DND-41 (cell line): ENCODE results near the gene PRKAR2B.

Experiments
- ATAC-seq: fragments of 200-7000 bp; cut with Tn5 transposase; 3 replicates; pipeline ENCODE4 v1.9.1; 2021; ENCODE audit warnings: low read depth; ENCODE audit not compliant: insufficient read depth
- DNase-seq: peaks from one replicate; pipeline ENCODE4 v3.0.0-alpha.2; 2020
- H2AFZ ChIP-seq: 2 replicates; pipeline ENCODE4 v1.6.0; 2012; ENCODE audit warnings: low read depth, low read length
- H3K27ac ChIP-seq: 2 replicates; pipeline ENCODE4 v1.5.1; 2012; ENCODE audit warnings: low read length, inconsistent platforms
- H3K27me3 ChIP-seq: fragments of 200-600 bp; sonication (generic); 2 replicates; pipeline ENCODE4 v1.6.0; 2012; ENCODE audit warnings: low read length, mild to moderate bottlenecking, inconsistent platforms; ENCODE audit not compliant: insufficient read depth, poor library complexity
- H3K36me3 ChIP-seq: 2 replicates; pipeline ENCODE4 v1.5.1; 2012; ENCODE audit warnings: low read length, inconsistent platforms; ENCODE audit not compliant: insufficient read depth
- H3K4me1 ChIP-seq: 2 replicates; pipeline ENCODE4 v1.5.1; 2012; ENCODE audit warnings: mild to moderate bottlenecking, low read length; ENCODE audit not compliant: insufficient read depth
- H3K4me2 ChIP-seq: 2 replicates; pipeline ENCODE4 v1.6.0; 2012; ENCODE audit warnings: mild to moderate bottlenecking, moderate library complexity, low read length, inconsistent platforms; ENCODE audit not compliant: insufficient read depth
- H3K4me3 ChIP-seq, 2 experiments: fragments of 200-600 bp in 1 of 2; shearing (Covaris generic) in 1 of 2; 2 replicates each; pipeline ENCODE4 v1.5.1; 2012 to 2016; ENCODE audit warnings: inconsistent platforms in 2 of 2, low read length in 2 of 2, mild to moderate bottlenecking in 2 of 2, low read depth in 1 of 2, moderate library complexity in 1 of 2
- H3K79me2 ChIP-seq: 2 replicates; pipeline ENCODE4 v1.6.0; 2012; ENCODE audit warnings: low read length, inconsistent platforms; ENCODE audit not compliant: insufficient read depth
- H3K9ac ChIP-seq: 2 replicates; pipeline ENCODE4 v1.6.0; 2012; ENCODE audit warnings: low read depth, mild to moderate bottlenecking, inconsistent platforms, low read length, moderate library complexity
- H3K9me3 ChIP-seq: 2 replicates; pipeline ENCODE4 v1.5.1; 2012; ENCODE audit warnings: low read length, moderate library complexity, mild to moderate bottlenecking, inconsistent platforms; ENCODE audit not compliant: insufficient read depth, severe bottlenecking
- H4K20me1 ChIP-seq: 2 replicates; pipeline ENCODE4 v1.6.0; 2012; ENCODE audit warnings: low read length; ENCODE audit not compliant: insufficient read depth
- EZH2 ChIP-seq: IDR thresholded peaks from 3 replicates; pipeline ENCODE4 v1.6.1; 2012; ENCODE audit warnings: borderline replicate concordance, low read depth, mild to moderate bottlenecking, moderate library complexity, low read length, inconsistent platforms; ENCODE audit not compliant: severe bottlenecking
- TF ChIP-seq, protein P1 (sequence below): IDR thresholded peaks from 2 replicates; pipeline ENCODE4 v1.5.1; 2012; ENCODE audit warnings: borderline replicate concordance, low read length, moderate library complexity, mild to moderate bottlenecking; ENCODE audit not compliant: poor library complexity, severe bottlenecking; ENCODE audit errors: extremely low read depth

PRKAR2B gene

DNA sequence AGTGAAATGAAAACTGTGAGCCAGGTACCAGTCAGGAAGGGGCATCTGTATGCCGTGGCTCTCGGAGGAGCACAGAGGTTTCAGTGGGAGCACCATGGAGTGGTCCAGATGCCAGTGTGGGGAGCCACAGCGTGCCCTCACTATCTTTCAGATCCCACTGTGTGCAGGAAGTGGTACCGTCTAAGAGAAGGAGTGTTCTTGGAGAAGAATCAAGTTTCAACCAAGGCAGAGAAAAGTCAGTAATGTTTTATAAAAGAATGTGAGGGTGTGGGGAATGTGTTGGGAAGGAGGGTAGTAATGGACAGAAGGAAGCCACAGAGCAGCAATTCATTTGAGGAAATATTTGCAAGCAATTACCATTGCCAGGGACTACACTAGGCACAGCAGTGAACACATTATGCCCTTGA is 35.6 kb downstream of the PRKAR2B start:
- H4K20me1 ChIP-seq = no peaks in the 10 kb centered on the region
- H3K27me3 ChIP-seq = no peaks in the 10 kb centered on the region
- no peaks in the 10 kb centered on the region for H3K4me1 ChIP-seq
- TF ChIP-seq EZH2 = no peak
- TF ChIP-seq, protein P1, sequence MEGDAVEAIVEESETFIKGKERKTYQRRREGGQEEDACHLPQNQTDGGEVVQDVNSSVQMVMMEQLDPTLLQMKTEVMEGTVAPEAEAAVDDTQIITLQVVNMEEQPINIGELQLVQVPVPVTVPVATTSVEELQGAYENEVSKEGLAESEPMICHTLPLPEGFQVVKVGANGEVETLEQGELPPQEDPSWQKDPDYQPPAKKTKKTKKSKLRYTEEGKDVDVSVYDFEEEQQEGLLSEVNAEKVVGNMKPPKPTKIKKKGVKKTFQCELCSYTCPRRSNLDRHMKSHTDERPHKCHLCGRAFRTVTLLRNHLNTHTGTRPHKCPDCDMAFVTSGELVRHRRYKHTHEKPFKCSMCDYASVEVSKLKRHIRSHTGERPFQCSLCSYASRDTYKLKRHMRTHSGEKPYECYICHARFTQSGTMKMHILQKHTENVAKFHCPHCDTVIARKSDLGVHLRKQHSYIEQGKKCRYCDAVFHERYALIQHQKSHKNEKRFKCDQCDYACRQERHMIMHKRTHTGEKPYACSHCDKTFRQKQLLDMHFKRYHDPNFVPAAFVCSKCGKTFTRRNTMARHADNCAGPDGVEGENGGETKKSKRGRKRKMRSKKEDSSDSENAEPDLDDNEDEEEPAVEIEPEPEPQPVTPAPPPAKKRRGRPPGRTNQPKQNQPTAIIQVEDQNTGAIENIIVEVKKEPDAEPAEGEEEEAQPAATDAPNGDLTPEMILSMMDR = no peak
- H3K79me2 ChIP-seq = no peaks in the 10 kb centered on the region
- H3K9ac ChIP-seq = no peak overlapping the region
- H3K4me2 ChIP-seq = no peak overlapping the region
- DNase-seq = no peak
- ATAC-seq = no peak
- no peaks in the 10 kb centered on the region for H3K9me3 ChIP-seq
- H2AFZ ChIP-seq = no peak overlapping the region
- no peak overlapping the region for H3K4me3 ChIP-seq
- H3K27ac ChIP-seq = no peak overlapping the region
- no peaks in the 10 kb centered on the region for H3K36me3 ChIP-seq

DNA sequence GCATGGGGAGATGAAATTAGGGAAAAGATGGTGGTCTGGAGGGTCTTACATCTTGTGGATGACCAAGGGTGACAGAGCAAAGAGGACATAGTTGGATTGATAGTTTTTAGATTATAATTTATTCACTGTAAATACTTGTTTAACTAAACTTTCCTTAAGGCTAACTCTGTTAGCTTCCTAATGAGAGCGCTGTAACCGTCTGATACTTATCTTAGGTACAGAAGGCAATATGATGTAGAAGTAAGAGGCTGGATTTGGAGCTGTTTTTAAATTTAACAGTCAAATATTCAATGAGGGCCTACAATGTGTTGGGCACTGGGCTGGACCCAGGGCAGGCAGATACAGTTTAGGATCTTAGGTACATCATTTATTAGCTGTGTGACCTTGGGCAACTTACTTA is 36.0 kb downstream of the PRKAR2B start:
- TF ChIP-seq, protein P1 = no peak
- TF ChIP-seq EZH2 = no peak
- H4K20me1 ChIP-seq = no peaks in the 10 kb centered on the region
- H3K9me3 ChIP-seq = no peaks in the 10 kb centered on the region
- H2AFZ ChIP-seq = no peak overlapping the region
- no peak overlapping the region for H3K4me3 ChIP-seq
- no peaks in the 10 kb centered on the region for H3K27me3 ChIP-seq
- no peak overlapping the region for H3K9ac ChIP-seq
- ATAC-seq (no peak), DNase-seq (no peak)
- no peaks in the 10 kb centered on the region for H3K4me1 ChIP-seq
- no peaks in the 10 kb centered on the region for H3K79me2 ChIP-seq
- no peaks in the 10 kb centered on the region for H3K36me3 ChIP-seq
- no peak overlapping the region for H3K4me2 ChIP-seq
- no peak overlapping the region for H3K27ac ChIP-seq

DNA sequence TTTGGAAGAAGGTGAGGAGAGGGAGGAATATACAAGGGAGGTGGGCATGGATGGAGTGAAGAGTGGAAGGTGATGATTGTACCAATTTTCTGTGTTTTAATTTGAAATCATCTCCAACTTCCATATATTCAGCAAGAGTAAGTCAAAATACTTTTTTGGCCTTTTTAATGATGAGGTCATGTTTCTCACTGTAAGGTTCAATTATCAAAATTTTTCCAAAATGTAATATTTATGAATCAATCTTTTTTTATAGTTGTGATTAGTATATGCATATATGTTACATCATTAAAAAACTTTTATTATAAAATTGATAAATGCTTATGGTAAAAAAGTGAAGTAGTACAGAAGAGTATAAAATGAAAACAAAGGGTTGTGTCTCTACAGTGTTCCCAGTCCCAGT is 40.7 kb downstream of the PRKAR2B start:
- H2AFZ ChIP-seq = no peak overlapping the region
- no peaks in the 10 kb centered on the region for H3K79me2 ChIP-seq
- no peak overlapping the region for H3K27ac ChIP-seq
- no peaks in the 10 kb centered on the region for H3K36me3 ChIP-seq
- no peak overlapping the region for H3K9ac ChIP-seq
- H3K9me3 ChIP-seq = no peaks in the 10 kb centered on the region
- TF ChIP-seq, protein P1 = no peak
- no peak for TF ChIP-seq EZH2
- ATAC-seq = no peak
- H3K4me2 ChIP-seq = no peak overlapping the region
- no peak overlapping the region for H3K4me3 ChIP-seq
- no peaks in the 10 kb centered on the region for H4K20me1 ChIP-seq
- no peaks in the 10 kb centered on the region for H3K27me3 ChIP-seq
- no peak for DNase-seq
- no peaks in the 10 kb centered on the region for H3K4me1 ChIP-seq

DNA sequence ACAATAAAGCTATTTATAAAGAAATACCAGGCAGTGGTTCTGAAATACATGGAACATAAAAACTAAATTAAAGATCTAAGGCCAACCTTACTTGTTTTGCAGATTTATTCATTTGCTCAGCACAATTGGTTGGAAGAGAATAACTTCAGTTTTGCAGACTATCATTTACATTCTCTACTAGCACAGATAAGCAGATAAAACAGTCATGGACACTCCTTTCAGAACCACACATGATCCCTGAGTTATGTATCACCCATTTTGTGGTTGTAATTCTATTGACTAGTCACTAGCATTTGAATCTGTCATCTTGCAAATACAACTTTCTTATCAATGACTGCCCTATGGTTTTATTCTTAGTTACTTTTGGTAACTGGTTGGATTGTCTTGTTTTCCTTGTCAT is 45.1 kb downstream of the PRKAR2B start:
- no peak for ATAC-seq
- H3K79me2 ChIP-seq = no peaks in the 10 kb centered on the region
- H4K20me1 ChIP-seq = no peaks in the 10 kb centered on the region
- no peak overlapping the region for H3K9ac ChIP-seq
- H3K27me3 ChIP-seq = peaks cover 4% of the 10 kb centered on the region
- no peaks in the 10 kb centered on the region for H3K4me1 ChIP-seq
- no peak for DNase-seq
- no peak overlapping the region for H3K4me3 ChIP-seq
- TF ChIP-seq, protein P1 = no peak
- TF ChIP-seq EZH2 = no peak
- no peak overlapping the region for H3K27ac ChIP-seq
- H3K9me3 ChIP-seq = no peaks in the 10 kb centered on the region
- no peaks in the 10 kb centered on the region for H3K36me3 ChIP-seq
- H2AFZ ChIP-seq = no peak overlapping the region
- no peak overlapping the region for H3K4me2 ChIP-seq
